Measurements from ENCODE around the gene MRPS27.

DNA sequence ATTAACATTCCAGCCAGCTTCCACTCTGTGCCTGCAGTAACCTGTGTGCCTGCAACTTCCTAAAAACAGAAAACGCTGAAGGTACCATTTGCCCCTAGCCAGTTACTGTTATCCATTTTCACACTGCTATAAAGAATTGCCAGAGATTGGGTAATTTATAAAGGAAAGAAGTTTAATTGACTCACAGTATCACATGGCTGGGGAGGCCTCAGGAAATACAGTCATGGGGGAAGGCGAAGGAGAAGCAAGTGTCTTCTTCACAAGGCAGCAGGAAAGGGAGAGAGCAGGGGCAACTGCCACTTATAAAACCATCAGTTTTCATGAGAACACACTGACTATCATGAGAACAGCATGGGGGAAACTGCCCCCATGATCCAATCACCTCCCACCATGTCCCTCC, 31.3 kb upstream of the MRPS27 start:
- TF ChIP-seq, protein P1, sequence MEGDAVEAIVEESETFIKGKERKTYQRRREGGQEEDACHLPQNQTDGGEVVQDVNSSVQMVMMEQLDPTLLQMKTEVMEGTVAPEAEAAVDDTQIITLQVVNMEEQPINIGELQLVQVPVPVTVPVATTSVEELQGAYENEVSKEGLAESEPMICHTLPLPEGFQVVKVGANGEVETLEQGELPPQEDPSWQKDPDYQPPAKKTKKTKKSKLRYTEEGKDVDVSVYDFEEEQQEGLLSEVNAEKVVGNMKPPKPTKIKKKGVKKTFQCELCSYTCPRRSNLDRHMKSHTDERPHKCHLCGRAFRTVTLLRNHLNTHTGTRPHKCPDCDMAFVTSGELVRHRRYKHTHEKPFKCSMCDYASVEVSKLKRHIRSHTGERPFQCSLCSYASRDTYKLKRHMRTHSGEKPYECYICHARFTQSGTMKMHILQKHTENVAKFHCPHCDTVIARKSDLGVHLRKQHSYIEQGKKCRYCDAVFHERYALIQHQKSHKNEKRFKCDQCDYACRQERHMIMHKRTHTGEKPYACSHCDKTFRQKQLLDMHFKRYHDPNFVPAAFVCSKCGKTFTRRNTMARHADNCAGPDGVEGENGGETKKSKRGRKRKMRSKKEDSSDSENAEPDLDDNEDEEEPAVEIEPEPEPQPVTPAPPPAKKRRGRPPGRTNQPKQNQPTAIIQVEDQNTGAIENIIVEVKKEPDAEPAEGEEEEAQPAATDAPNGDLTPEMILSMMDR (IDR thresholded peaks at IDR 0.05 in 8 of 11, conservative IDR thresholded peaks at IDR 0.05 in 3 of 11), result no peak
- no peak for TF ChIP-seq POLR2AphosphoS5 (IDR thresholded peaks at IDR 0.05)
- TF ChIP-seq POLR2A (IDR thresholded peaks at IDR 0.05), result no peak

Data from spleen (tissue), 7 donors.